GM12801 (cell line): ENCODE data around the gene DDHD1.

ENCODE experiments used
- TF ChIP-seq, protein P1 (sequence below): IDR thresholded peaks from one replicate; pipeline ENCODE4 v1.5.1; 2011; ENCODE audit warnings: control low read depth; ENCODE audit not compliant: insufficient read length; ENCODE audit errors: extremely low read depth

Gene DDHD1

DNA sequence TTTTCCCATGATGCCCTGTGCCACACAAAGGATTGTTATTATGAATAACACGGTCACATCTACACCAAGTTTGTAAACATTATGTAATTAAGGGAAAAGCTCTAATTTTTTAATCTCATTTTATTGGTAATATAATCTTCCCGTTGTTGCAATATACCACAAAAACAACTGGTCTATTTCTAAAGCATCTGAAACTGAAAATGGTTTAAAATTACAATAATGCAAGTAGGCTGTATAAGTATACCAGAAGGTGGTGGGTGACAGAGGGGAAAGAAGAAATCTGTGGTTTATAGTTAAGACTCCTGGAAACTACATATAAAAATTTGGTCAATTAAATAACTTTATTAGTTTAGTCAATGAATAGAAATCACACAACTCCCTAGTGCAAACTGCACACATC, 5.2 kb downstream of the DDHD1 start:
- TF ChIP-seq, protein P1, sequence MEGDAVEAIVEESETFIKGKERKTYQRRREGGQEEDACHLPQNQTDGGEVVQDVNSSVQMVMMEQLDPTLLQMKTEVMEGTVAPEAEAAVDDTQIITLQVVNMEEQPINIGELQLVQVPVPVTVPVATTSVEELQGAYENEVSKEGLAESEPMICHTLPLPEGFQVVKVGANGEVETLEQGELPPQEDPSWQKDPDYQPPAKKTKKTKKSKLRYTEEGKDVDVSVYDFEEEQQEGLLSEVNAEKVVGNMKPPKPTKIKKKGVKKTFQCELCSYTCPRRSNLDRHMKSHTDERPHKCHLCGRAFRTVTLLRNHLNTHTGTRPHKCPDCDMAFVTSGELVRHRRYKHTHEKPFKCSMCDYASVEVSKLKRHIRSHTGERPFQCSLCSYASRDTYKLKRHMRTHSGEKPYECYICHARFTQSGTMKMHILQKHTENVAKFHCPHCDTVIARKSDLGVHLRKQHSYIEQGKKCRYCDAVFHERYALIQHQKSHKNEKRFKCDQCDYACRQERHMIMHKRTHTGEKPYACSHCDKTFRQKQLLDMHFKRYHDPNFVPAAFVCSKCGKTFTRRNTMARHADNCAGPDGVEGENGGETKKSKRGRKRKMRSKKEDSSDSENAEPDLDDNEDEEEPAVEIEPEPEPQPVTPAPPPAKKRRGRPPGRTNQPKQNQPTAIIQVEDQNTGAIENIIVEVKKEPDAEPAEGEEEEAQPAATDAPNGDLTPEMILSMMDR = no peak

DNA sequence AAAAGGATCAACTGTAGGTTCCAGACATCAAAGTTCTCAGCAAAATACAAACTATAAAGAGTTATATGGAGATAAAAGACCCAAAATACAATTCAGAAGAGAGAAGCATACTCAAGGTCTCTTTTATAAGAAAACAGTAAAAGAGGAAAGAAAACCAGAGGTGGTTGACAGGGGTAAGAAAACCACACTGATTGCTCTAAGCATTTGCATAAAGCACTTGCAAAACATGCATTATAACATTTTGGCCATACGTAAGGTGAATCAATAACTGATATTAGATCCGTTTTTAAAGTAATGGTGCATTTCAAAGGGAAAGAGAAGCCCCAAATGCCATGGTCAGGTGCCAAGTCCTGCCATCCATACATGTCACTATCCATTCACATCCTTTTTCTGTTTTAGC, 5.9 kb downstream of the DDHD1 start:
- TF ChIP-seq, protein P1 = no peak

GRCh38 chr14:53146739-53147138, 6.4 kb downstream of the DDHD1 start:
- TF ChIP-seq, protein P1 = no peak

GRCh38 chr14:53144244-53144643, 8.9 kb downstream of the DDHD1 start:
- TF ChIP-seq, protein P1 = no peak

GRCh38 chr14:53140585-53140984, 12.5 kb downstream of the DDHD1 start:
- TF ChIP-seq, protein P1 = no peak

- TF ChIP-seq, protein P1 = no peak
Observed at GRCh38 chr14:53137568-53138203, 15.4 kb downstream of the DDHD1 start.

DNA sequence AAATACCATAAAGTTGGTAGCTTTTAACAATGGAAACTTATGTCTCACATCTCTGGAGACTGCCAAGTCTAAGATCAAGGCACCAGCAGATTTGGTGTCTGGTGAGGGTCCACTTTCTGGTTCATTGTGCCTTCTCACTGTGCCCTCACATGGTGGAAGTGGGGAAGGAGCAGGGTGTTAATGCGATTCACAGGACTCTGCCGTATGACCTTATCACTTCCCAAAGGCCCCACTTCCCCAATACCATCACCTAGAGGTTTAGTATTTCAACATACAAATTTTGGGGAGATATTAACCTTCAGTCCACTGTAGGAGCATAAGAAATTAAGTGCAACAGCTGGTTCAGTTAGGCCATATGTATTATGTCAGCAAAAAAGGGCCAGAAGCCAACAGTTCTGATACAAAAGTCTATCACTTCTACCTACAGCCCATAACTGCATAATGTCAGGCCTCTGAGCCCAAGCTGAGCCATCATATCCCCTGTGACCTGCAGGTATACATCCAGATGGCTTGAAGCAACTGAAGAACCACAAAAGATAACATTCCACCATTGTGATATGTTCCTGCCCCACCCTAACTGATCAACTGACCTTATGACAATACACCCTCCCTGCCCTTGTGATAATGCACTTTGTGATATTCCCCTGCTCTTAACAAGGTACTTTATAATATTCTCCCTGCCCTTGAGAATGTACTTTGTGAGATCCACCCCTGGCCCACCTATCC, 24.7 kb downstream of the DDHD1 start:
- TF ChIP-seq, protein P1 = no peak
